GF-D8 (cell line): ENCODE results near the gene WSB1.

ENCODE experiments used
- DNase-seq: peaks from one replicate; lab custom pipeline; 2025; lab: John Stamatoyannopoulos, UW

Gene WSB1

GRCh38 chr17:27338536-27338985 lies 44.6 kb downstream of the WSB1 start:
- no peak for DNase-seq

- DNase-seq, result no peak
Observed at GRCh38 chr17:27339198-27339835, 45.4 kb downstream of the WSB1 start.

GRCh38 chr17:27339836-27340550 lies 46.1 kb downstream of the WSB1 start:
- DNase-seq, result no peak

- no peak for DNase-seq
Observed at GRCh38 chr17:27340575-27340974, 46.7 kb downstream of the WSB1 start.

GRCh38 chr17:27341041-27341471 lies 47.1 kb downstream of the WSB1 start:
- no peak for DNase-seq

DNA sequence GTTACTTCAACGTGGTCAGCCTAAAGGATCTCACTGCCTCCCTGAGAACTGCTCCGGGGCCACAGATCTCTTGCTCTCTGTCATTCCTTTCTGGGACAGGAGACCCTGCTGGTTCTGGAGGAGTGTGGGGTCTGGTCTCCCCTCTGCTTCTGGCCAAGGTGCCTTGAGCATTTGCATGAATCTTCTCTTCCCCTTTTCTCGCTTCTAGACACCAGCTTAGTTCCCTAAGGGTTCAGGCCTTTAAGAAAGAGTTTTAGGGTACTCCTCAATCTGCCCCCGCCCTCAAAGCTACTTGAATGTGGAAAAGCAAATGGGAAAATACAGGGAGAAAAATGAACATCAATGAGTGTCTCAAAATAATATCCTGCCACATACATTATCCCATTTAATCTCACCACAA lies 48.1 kb downstream of the WSB1 start:
- DNase-seq, result no peak

DNA sequence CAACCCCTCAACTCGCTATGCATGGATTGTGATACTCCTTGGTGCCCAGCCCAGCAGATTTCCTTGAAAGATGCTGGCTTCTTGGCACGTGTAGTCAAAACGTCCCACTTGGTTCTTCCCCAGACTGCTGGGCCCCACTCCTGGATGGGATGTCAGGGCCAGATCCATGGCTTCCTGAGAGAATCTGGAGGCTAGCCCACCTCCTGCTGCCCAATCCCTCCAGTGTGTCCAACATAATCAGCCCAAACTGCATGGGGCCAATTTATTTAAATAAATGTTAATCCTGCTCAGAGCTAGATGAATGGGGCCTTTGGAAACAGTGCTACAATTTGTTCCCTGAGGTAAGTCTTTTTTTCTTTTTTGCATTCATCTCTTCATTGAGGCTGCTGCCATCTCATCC lies 49.4 kb downstream of the WSB1 start:
- DNase-seq, result no peak

- no peak for DNase-seq
Observed at GRCh38 chr17:27343977-27344607, 50.2 kb downstream of the WSB1 start.

DNA sequence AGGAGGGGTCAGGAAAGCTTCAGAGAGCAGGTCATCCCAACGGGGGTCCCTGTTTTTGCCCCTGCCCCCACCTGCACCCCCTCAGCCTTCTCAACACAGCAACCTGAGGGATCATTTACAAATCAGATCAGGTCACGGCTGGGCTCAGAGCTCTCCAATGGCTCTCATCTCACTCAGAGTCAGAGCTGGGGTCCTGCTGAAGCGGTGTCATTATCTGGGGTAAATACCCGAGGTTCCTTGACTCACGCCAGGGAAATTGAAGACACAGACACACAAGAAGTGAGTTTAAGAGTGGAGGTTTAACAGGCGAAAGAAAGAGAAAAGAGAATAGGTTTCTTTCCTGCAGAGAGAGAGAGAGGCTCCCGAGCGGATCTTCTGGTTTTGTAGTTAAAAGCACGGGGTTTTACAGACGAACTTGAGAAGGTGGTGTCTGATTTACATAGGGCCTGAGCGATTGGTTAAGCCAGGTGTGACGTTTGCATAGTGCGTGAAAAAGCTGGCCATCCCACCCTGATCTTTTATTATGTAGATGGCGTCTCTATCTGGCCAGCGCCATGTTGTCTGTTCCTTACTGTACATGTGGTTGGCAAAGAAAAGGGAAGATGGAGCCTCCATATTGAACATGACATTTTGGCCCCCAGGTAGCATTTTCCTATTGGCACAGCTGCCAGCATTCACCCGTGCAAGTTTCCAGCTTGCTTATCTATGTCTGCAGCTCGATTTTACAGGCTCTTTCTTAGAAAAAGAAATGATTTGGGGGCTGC lies 51.4 kb downstream of the WSB1 start:
- no peak for DNase-seq

GRCh38 chr17:27346228-27346899 lies 52.5 kb downstream of the WSB1 start:
- DNase-seq, result no peak

DNA sequence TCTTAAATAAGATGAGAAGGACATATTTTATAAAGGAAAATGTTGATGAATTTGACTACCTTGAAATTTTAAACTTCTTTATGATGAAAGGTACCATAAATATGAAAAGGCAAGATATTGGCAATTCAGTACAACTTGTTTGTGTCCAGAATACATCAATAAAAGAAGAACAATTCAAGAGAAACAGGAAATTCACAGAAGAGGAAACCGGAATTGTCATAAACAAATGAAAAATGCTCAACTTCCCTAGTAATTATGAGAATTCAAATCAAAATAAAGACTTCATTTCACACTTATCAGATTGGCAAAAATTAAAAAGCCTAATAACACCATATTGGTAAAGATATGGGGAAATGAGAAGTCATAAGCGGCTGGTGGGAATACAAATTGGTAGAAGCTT lies 54.3 kb downstream of the WSB1 start:
- DNase-seq, result no peak

GRCh38 chr17:27349540-27350021 lies 55.7 kb downstream of the WSB1 start:
- DNase-seq, result no peak

DNA sequence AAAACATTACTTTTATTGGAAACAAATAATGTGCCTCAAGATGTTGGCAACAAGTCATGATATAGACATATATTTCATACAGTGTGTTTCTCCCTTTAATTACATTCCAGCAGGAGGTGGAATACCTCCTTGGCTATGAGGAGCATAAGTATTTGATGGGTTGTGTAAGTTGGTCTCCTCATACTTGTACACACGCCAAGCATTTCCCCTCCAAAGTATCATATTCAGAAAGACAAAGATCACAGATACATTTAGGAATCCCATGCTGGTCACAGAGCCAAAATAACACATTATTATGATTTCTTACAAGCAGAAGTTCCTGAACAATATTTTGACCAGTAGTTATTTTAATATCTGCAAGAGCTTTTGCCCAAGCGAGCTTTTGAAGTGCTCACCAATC lies 57.8 kb downstream of the WSB1 start:
- DNase-seq, result no peak

DNA sequence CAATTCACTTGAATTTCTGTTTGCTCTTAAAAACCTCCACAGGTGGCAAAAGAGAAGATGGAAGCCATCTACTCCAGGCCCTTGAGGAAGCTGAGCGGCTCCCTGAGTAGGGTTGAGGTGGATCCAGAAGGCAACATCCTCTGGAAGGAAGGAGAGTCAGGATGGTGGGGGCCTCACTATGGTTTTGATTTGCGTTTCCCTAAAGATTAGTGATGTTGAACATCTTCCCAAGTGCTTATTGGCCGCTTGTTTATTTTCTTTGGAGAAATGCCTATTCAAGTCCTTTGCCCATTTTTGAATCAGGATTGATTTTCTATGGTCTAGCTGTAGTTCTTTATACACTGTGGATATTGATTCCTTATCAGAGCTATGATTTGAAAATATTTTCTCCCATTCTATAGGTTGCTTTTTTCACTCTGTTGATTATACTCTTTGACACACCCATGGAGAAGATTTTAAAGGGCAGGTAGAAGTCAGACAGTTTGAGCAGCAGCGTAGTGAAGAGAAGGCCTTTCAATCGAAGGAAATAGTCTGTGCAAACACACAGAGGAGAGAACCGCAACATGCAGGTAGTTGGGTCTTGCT lies 58.6 kb downstream of the WSB1 start:
- DNase-seq, result no peak

- DNase-seq, result no peak
Observed at GRCh38 chr17:27353033-27353460, 59.1 kb downstream of the WSB1 start.

DNA sequence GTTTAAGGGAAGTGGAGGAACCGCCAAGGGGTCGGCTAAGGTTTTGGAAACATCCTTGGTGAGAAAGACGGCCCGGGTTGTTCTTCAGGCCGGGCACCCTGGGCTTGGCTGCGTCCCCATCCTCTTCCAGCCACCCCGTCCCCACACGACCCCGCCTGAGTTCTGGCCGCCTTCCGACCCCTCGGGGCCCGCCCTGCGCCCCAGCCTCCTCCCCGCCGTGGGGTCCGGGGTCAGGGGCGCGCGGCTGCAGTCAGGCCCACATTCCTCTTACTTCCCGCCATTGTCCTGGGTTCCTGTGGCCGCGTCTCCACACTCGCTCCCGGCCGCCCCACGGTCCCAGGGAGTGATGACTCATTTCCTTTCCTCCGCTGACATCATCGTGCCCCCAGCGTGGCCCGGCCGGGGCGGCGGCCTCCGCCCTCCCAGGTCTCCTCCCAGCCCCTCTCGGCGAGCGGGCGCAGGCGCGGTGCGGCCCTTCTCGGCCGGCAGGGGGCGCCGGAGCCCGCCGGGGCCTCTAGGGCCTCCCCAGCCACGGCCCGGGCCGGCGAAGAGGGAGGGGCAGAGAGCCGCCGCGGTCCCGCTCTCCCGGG lies 59.6 kb downstream of the WSB1 start:
- peak; percentile 11 for DNase-seq

DNA sequence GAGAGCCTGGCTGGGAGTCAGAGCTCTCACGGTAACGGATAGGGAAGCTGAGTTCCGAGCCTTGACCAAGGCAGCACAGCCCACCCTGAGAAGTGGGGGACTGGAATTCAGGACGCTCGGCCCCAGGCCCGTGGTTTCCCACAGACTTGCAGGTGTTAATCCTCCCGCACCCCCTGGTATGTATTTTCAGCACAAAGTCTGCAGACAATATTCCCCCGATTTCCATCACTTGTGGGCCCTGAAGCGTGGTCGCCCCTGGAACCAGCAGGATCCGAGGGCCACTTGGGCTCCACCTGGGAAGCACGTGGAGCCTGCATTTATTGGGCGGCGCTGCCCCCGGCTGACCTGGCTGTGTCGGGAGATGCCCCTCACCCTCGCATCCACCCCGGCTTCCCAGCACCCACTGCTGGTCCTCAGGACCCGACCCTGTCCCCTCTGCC lies 60.2 kb downstream of the WSB1 start:
- no peak for DNase-seq

GRCh38 chr17:27354491-27355081 lies 60.7 kb downstream of the WSB1 start:
- no peak for DNase-seq

GRCh38 chr17:27355419-27355818 lies 61.5 kb downstream of the WSB1 start:
- DNase-seq, result no peak

DNA sequence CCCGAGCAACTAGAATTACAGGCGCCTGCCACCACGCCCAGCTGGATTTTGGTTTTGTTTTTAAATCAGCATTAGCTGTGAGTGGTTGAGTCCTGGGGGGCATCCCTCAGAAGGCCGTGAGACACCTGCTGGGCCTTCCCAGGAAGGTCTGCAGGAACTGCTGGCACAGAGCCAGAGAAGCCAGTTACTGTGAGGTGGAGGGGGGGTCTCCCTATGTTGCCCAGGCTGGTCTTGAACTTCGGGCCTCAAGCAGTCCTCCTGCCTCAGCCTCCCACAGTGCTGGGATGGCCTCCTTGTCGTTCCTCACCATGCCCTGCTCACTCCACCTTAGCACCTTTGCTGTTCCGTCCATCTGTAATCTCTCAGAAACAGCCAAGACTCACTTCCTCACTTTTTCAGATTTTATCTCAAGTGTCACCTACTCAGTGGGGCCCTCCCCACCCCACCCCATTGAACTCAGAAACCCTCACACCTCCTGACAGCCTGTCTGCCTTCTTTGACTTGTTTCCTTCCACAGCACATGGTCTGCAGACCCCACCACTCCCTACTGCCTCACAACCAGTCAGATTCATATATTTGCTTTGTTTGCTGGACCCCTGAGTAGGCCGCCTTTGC lies 62.3 kb downstream of the WSB1 start:
- peak; percentile 0 for DNase-seq
